ENCODE data around the gene PHLPP1.

Gene PHLPP1

DNA sequence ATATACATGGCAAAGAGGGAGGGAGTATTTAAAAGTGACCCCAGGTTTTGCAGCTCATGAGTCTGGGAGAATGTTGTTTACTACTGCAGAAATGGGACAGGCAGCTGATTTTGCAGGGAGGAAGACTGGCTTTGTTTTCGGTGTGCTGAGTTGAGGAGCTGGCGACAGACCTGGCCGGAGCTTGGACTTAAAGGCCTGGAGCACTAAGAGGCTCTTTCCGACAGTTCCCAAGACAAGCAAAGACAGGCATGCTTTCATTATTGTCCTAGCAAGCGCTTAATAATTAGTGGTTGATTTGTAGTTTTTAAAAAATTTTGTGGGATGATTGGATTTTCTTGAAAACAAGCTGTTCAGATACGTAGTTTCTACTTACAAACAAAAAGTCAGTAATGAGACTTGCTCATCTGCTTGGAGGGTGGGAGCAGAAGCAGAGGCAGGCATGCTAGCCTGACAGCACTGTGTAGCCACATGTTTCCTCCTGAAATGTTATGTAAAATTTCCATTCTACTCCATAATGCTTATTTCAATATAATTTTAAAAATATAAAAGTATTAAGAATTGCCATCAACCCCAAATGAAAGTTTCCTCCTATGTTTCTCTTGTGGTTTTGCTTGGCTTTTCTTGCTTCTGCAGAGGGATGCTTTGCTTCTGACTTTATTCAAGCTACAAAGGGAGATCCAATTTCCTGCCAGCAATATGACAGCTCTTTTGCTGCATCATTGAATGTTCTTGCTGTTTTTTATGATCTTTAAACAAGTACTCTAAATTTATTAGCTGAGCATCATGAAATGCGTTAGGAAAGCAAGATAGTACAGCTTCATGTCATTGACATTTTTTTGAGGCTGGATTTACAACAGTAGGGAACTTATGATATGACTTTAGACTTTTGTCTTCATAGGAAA, 75.8 kb downstream of the PHLPP1 start:
- no peak overlapping the region for H3K27ac ChIP-seq (ENCODE audit: poor library complexity, severe bottlenecking)
- DNase-seq (ENCODE audit: low spot score), result no peak
- H3K36me3 ChIP-seq (ENCODE audit: low read depth), result no peaks in the 10 kb centered on the region
- TF ChIP-seq CTCF (IDR thresholded peaks at IDR 0.05; ENCODE audit: poor library complexity, severe bottlenecking), result no peak
- H3K9me3 ChIP-seq (ENCODE audit: severe bottlenecking), result no peaks in the 10 kb centered on the region
- H3K27me3 ChIP-seq (ENCODE audit: insufficient read depth, poor library complexity, severe bottlenecking), result no peaks in the 10 kb centered on the region
- H3K4me3 ChIP-seq (ENCODE audit: severe bottlenecking), result no peak overlapping the region
- ATAC-seq (ENCODE audit: low read depth), result no peak
- H3K4me1 ChIP-seq (ENCODE audit: insufficient read depth, poor library complexity, severe bottlenecking), result no peaks in the 10 kb centered on the region

DNA sequence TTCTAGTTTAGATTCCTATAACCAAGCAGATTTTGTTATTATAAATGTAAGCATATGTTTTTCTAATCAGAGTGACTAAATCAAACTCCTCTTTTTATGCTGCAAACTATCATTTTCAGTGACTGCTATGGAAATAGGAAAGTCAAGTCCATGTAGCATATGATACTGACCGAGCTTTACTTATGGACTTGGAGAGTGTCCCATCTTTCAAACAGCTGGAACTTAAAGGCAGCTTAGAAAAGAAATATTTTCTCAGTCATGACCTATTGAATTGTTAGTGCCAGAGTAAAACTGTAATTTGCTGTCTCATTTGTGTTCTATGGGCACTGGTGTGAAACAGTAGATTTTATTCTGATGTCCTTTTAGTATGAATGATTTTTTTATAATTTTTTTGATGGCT, 76.7 kb downstream of the PHLPP1 start:
- H3K27me3 ChIP-seq (ENCODE audit: insufficient read depth, poor library complexity, severe bottlenecking), result no peaks in the 10 kb centered on the region
- TF ChIP-seq CTCF (IDR thresholded peaks at IDR 0.05; ENCODE audit: poor library complexity, severe bottlenecking), result no peak
- no peaks in the 10 kb centered on the region for H3K4me1 ChIP-seq (ENCODE audit: insufficient read depth, poor library complexity, severe bottlenecking)
- DNase-seq (ENCODE audit: low spot score) (no peak), ATAC-seq (ENCODE audit: low read depth) (no peak)
- no peak overlapping the region for H3K27ac ChIP-seq (ENCODE audit: poor library complexity, severe bottlenecking)
- no peak overlapping the region for H3K4me3 ChIP-seq (ENCODE audit: severe bottlenecking)
- H3K36me3 ChIP-seq (ENCODE audit: low read depth), result no peaks in the 10 kb centered on the region
- H3K9me3 ChIP-seq (ENCODE audit: severe bottlenecking), result no peaks in the 10 kb centered on the region

DNA sequence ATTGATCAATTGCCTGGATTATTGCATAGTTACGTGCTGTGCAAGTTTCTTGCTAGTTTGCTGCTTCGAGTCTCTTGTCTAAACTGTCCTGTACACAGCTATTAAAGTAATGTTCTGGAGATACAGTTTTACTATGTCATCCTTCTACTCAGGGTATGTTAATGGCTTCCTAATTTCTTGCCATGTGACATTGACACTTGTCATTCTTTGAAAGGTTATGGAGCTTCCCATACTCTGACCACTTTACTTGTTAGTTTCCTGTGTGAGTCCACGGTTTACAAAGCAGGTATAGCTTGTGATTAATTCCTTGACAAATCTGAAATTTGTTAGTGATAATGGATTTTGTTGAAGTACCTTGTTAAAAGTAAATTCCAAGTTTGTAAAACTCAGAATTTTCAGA, 80.5 kb downstream of the PHLPP1 start:
- Histone ChIP-seq H3K27me3 (ENCODE audit: insufficient read depth, poor library complexity, severe bottlenecking) (no peaks in the 10 kb centered on the region), H3K27ac (ENCODE audit: poor library complexity, severe bottlenecking) (no peak overlapping the region), H3K36me3 (ENCODE audit: low read depth) (no peaks in the 10 kb centered on the region), H3K4me1 (ENCODE audit: insufficient read depth, poor library complexity, severe bottlenecking) (peaks cover 8% of the 10 kb centered on the region), H3K4me3 (ENCODE audit: severe bottlenecking) (no peak overlapping the region), H3K9me3 (ENCODE audit: severe bottlenecking) (no peaks in the 10 kb centered on the region)
- DNase-seq (ENCODE audit: low spot score) (no peak), ATAC-seq (ENCODE audit: low read depth) (no peak)
- TF ChIP-seq CTCF (IDR thresholded peaks at IDR 0.05; ENCODE audit: poor library complexity, severe bottlenecking), result no peak

DNA sequence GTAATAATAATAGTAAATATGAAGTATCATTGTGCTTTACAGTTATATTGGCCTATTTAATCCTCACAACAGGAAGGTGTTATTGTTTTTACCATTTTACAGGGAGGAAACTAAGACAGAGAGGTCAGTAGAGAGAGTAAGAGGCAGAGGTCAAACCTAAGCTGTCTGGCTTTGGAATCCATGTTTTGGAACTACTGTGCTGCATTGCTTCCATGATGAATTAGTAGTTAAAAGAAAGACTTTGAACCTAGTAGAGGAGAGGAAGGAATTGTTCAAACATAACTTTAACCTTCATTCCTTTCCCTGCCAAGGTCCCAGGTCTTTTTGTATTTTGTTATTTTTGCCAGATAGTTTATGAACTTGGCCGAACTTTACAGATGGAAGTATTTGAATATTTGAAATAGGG, 80.9 kb downstream of the PHLPP1 start:
- Histone ChIP-seq H3K27me3 (ENCODE audit: insufficient read depth, poor library complexity, severe bottlenecking) (no peaks in the 10 kb centered on the region), H3K4me1 (ENCODE audit: insufficient read depth, poor library complexity, severe bottlenecking) (peaks cover 8% of the 10 kb centered on the region), H3K9me3 (ENCODE audit: severe bottlenecking) (no peaks in the 10 kb centered on the region), H3K27ac (ENCODE audit: poor library complexity, severe bottlenecking) (no peak overlapping the region), H3K4me3 (ENCODE audit: severe bottlenecking) (no peak overlapping the region), H3K36me3 (ENCODE audit: low read depth) (no peaks in the 10 kb centered on the region)
- DNase-seq (ENCODE audit: low spot score), result no peak
- ATAC-seq (ENCODE audit: low read depth), result no peak
- no peak for TF ChIP-seq CTCF (IDR thresholded peaks at IDR 0.05; ENCODE audit: poor library complexity, severe bottlenecking)

GRCh38 chr18:62797329-62797728, 82.0 kb downstream of the PHLPP1 start:
- H3K27ac ChIP-seq (ENCODE audit: poor library complexity, severe bottlenecking), result no peak overlapping the region
- peaks cover 8% of the 10 kb centered on the region for H3K4me1 ChIP-seq (ENCODE audit: insufficient read depth, poor library complexity, severe bottlenecking)
- no peaks in the 10 kb centered on the region for H3K9me3 ChIP-seq (ENCODE audit: severe bottlenecking)
- no peak overlapping the region for H3K4me3 ChIP-seq (ENCODE audit: severe bottlenecking)
- H3K27me3 ChIP-seq (ENCODE audit: insufficient read depth, poor library complexity, severe bottlenecking), result no peaks in the 10 kb centered on the region
- ATAC-seq (ENCODE audit: low read depth) (no peak), DNase-seq (ENCODE audit: low spot score) (no peak)
- TF ChIP-seq CTCF (IDR thresholded peaks at IDR 0.05; ENCODE audit: poor library complexity, severe bottlenecking), result no peak
- no peaks in the 10 kb centered on the region for H3K36me3 ChIP-seq (ENCODE audit: low read depth)
